ENCODE results near the gene SLC7A1. TPM values are rescaled to one million over a fixed set of nuclear protein-coding genes. Genes with fewer than 3 reads are reported as not detected.

Gene SLC7A1
- total RNA-seq, 2 experiments from 2014 or later, result 175 to 184 TPM

DNA sequence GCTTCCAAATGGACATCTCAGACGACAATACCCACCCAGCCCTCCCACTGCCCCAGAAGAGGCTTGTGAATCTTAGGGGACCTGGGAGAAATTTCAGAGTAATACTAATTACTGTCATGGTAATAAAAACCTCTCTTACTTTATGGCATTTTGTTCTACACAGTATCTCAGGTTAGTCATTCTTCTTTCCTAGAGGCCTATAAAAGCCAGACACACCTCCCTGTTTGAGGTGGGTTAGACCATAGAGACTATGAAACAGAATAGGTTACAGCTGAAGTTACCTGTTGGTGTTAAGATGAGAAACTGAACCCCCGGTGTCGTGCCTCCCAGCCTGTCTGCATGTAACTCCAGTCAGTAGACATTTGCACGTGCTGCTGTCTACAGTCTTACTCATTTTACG lies 113.9 kb downstream of the SLC7A1 start:
- ChIA-PET CTCF (no interaction called here), POLR2A (no interaction called here)

DNA sequence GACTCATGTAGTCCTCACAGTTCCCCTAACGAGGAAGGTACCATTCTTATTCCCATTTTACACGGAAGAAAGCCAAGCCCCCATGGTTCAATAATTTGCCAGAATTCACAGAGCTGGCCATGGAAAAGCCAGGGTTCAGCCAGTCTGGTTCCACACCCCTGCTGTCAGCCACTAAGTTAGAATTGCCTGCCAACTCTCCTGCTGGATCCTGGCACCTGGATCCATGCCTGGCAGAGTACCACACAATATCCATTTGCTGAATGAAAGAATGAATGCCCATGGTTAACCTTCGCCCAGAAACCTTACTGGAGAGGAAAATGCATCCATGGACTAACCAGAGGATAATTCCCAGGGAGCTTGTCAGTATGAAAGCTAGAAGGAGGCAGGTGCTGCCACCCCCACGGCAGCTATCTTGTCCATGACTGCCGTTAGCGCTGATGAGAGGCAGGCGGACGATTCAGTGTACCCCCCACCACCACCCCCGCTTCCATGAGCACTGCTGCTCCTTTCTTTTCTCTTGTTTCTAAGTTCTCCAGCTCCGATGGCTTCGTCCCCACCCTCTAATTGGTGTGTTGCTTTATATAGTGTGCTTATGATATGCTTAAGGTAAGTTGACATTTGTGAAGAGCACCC lies 114.5 kb downstream of the SLC7A1 start:
- ChIA-PET CTCF (interaction anchor here (0.7 to 1.2 kb wide), 2 partner anchors 227 to 523 kb away, joined by 3 to 4 read pairs; no protein-coding TSS in a partner anchor), POLR2A (no interaction called here)

DNA sequence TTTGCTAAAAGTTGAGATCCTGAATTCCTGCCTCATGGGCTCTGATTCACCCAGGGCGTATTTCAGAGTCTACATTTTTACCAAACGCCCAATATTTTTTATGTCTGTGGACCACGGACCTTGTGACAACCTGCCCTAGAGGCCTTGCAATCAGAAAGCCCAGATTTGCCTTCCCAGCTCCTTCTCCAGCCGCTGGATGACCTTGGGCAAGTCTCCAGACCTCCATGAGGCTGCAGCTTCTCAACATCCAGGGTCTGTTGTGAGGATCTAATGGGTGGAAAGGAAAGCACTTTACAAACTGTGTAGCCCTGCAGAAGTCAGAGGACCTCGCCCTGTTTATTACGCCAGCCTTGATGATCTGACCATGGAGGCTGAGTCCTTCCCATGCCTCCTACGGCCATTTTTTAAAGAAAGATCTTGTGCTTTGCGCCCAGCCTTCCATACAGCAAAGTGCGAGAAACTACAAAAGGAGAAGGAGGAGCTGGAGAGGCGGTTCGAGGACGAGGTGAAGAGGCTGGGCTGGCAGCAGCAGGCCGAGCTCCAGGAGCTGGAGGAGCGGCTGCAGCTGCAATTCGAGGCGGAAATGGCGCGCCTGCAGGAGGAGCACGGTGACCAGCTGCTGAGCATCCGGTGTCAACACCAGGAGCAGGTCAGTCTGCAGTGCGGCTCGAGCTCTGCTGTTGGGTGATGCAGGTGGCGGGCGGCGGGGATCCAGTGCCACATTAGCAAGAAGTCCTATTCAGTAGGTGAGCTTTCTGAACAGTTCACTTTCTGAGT lies 115.6 kb downstream of the SLC7A1 start:
- CTCF ChIA-PET, result interaction anchor here (1.2 to 1.4 kb wide), 2 partner anchors 18 to 228 kb away, joined by 3 to 4 read pairs; no protein-coding TSS in a partner anchor
- POLR2A ChIA-PET, result no interaction called here

DNA sequence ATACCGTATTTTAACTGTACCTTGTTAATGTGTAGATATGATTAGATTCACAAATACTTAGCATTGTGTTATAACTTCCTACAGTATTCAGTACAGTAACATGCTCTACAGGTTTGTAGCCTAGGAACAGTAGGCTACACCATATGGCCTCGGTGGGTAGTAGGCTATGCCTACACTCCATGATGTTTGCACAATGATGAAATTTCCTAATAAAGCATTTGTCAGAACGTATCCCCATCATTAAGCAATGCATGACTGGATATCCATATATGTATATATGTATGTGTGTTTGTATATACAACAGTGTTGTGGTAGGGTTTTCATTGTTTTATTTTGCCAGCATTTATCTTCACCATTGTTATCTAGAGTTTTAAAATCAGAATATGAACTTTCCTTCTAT lies 119.4 kb downstream of the SLC7A1 start:
- POLR2A ChIA-PET, result no interaction called here
- CTCF ChIA-PET, result no interaction called here

DNA sequence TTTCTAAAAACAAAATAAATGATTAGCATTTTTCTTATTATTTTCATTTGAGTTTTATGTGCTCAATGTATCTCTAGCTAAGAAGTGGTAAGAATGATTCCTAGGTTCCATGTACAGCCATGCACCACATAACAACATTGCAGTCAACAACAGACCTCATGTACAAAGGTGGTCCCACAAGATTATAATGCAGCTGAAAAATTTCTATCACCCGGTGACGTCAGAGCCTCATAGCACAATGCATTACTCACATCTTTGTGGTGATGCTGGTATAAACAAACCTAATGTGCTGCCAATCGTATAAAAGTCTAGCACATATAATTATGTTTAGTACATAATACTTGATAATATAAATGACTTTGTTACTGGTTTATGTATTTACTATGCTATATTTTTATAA lies 120.5 kb downstream of the SLC7A1 start:
- ChIA-PET CTCF (interaction anchor here (0.5 to 0.6 kb wide), 2 partner anchors 265 to 639 kb away, joined by 3 read pairs; no protein-coding TSS in a partner anchor), POLR2A (no interaction called here)

DNA sequence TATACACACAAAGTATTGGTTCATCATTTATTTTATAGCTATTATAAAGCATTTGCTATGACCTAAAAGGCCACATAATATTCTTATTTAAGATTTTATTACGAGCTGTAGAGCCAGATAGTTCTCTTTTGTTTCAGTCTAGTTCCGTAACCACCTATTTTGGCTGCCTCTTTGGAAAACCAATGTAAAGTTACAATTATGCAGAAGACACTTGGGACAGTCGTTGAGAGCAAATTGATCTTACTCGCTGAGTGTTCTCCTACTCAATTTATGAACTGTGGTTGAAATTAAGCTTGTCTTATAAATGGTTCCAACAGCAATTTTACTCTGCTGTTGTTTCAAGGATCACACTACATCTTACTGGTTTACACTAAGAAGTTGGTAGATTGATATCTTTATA lies 122.3 kb downstream of the SLC7A1 start:
- CTCF ChIA-PET, result no interaction called here
- POLR2A ChIA-PET, result no interaction called here

DNA sequence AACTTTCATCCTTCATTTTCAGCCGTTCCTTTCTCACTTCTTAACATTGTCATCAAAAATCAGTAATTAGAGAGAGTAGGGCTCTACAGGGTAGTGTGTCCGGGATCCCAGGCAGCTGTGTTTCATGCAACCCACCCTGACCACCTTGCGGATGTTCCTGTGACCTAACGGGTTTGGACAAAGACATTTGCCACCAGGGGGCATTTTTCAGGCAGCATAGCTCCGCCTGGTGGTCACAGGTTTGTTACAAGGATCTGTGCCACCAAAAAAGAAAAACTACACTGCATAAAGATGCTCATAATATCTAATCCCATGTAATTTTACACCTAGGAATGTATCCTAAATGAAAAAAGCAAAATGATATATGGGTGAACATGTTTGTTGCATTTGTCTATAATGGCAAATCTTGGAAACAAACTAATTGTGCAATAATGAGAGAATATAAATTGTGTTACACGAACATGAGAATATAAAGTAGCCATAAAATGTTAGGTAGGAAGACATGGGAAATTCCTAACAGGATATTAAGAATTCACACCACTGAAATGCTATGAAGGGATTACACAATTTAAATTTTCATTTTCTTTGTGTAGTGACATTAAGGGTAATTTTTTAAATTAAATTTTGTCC lies 123.0 kb downstream of the SLC7A1 start:
- POLR2A ChIA-PET, result no interaction called here
- CTCF ChIA-PET, result interaction anchor here (0.7 kb wide), 1 partner anchor 236 kb away, joined by 3 read pairs; no protein-coding TSS in a partner anchor

DNA sequence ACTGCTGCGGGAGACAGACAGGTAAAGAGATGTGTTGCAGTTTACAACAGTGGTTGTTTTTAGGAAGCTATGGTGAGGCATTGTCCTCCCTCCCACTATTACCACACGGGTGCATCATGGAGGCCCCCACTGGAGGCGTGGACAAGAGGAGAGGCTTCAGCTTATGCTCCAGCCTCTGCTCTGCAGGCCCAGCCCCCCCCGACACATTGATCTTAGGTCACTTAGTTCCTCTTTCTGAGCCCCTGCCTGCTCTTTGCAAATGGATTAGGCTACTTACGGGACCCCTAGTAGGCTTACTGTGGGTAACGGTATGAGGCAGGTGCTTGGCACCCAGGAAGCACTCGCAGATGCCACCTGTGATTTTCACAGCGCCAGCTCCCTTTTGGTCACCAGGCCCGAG lies 123.9 kb downstream of the SLC7A1 start:
- ChIA-PET POLR2A (interaction anchor here (1.2 kb wide), 1 partner anchor 7 kb away, joined by 3 read pairs; no protein-coding TSS in a partner anchor), CTCF (interaction anchor here (0.7 kb wide), 1 partner anchor 237 kb away, joined by 3 read pairs; no protein-coding TSS in a partner anchor)

DNA sequence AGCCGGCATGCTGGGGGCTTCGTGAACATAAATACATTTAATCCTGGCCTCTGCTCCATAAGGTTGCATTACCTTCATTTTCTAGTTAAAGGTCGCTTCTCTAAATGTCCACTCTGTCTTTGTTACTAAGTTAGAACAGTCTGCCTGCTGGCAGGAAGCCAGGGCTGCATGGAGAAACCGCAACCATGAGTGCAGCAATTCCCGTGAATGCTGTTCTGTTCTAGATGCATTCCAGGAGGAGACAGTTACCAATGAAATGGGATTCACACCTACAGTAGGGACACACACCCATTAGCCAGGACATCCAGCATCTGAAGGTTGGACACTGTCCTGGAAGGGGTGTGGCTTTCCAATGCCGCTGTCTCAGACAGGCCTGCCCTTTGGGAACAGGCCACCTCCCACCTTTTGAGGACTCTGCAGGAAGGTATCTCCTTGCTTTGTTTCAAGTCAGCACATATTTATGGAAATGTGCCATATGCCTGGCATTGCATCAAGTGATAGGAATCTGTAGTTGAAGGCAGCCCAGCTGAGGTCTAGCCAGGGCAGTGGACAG lies 129.7 kb downstream of the SLC7A1 start:
- CTCF ChIA-PET, result no interaction called here
- POLR2A ChIA-PET, result no interaction called here

DNA sequence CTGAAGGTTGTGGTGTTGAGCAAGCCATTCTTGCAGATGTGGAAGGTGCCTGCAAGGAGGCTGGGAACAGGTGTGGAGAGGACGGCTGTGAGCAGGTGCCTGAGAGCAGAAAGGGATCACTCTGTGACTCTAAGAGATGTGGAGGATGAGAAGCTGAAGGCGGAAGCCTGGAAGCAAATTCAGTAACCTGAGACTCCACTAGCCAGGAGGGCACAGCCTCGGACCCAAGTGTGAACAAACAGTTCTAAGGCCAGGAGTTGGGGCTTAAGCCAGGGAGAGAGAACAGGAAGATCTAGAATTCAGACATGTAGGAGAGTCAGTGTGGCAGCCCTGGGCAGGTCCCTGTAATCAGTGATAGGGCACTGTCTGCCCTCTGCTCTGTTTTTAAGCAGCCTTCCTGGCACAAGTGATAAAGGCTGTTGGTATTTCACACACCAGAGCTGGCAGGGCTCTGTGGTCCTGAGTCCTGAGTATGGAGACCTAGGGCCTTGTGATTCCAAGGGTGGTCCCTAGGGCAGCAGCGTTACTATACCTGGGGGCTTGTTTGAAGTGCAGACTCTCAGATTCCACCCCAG lies 131.3 kb downstream of the SLC7A1 start:
- CTCF ChIA-PET, result no interaction called here
- POLR2A ChIA-PET, result no interaction called here

DNA sequence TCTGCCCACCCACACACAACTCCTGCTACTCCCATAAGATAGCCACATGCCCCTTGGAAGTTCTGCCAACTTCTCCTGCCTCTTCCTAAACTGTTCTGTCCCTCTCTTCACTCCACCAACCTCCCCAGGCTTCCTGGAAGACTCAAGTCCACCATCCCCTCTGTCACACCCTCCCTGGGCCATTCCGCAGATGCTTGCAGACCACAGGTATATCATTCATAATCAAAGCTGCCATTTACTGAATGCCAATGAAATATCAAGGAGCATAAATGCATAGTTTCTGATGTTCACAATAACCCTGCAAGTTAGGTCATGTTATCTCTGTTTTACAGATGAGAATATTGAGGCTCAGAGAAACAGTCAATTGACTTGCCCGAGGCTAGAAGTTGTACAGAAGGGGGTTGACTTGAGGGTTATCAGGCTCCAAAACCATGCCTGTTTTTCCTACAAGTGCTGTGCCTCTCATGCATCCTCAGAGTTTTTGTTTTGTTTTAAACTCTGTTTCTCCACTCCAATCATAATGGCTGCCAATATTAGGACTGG lies 135.6 kb downstream of the SLC7A1 start:
- POLR2A ChIA-PET, result no interaction called here
- CTCF ChIA-PET, result no interaction called here

Measured in activated CD8-positive, alpha-beta memory T cell treated with anti-CD3 and anti-CD28 coated beads for 36 hours (primary cell).